Gastrocnemius medialis (tissue), 4 donors: ENCODE results near the gene SQSTM1.

Experiments used
- POLR2A ChIP-seq, 2 donors: fragments of 450-650 bp; IDR thresholded peaks; one replicate each; pipeline ENCODE4 v1.6.1; 2017; ENCODE audit warnings: antibody characterized with exemption in 2 of 2, mild to moderate bottlenecking in 2 of 2, moderate library complexity in 2 of 2
- TF ChIP-seq, protein P1 (sequence below), 5 experiments: fragments of 450-650 bp in 3 of 5; fragments of 200-600 bp in 2 of 5; sonication (generic) in 2 of 5; IDR thresholded peaks in 4 of 5; conservative IDR thresholded peaks in 1 of 5; 1 replicate in 4 of 5; 2 replicates in 1 of 5; pipeline ENCODE4 v1.5.1; 2016 to 2019; ENCODE audit warnings: antibody characterized with exemption in 5 of 5, mild to moderate bottlenecking in 3 of 5, moderate library complexity in 3 of 5

DNA sequence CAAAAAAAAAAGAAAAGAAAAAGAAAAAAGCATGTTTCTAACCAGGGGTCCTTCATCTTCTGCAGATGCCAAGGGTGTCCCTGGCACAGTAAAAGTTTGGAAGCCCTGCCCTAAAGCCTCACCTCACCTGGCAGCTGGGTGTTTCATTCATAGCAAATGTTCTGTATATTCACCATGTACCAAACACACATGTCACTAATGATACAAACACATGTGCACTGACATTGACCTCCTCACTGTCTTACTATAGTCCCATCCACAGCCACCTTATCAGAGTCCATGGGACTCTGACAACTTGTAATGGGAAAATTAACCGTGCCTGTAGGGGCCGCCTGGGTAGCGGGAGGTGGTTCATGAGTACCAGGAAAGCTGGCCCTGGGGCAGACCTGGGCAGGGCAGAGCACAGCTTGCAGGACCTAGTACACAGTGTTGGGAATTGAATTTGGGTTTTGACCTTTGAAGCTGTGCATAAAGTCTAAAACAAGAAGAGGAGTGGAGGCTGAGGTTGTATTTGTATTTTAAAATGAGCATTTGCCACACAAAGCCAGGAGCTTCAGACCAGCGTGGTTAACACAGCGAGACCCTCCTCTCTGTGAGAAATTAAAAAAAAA is 7.6 kb upstream of the SQSTM1 start:
- TF ChIP-seq, protein P1, sequence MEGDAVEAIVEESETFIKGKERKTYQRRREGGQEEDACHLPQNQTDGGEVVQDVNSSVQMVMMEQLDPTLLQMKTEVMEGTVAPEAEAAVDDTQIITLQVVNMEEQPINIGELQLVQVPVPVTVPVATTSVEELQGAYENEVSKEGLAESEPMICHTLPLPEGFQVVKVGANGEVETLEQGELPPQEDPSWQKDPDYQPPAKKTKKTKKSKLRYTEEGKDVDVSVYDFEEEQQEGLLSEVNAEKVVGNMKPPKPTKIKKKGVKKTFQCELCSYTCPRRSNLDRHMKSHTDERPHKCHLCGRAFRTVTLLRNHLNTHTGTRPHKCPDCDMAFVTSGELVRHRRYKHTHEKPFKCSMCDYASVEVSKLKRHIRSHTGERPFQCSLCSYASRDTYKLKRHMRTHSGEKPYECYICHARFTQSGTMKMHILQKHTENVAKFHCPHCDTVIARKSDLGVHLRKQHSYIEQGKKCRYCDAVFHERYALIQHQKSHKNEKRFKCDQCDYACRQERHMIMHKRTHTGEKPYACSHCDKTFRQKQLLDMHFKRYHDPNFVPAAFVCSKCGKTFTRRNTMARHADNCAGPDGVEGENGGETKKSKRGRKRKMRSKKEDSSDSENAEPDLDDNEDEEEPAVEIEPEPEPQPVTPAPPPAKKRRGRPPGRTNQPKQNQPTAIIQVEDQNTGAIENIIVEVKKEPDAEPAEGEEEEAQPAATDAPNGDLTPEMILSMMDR (IDR thresholded peaks at IDR 0.05 in 4 of 5, conservative IDR thresholded peaks at IDR 0.05 in 1 of 5), result no peak
- TF ChIP-seq POLR2A (IDR thresholded peaks at IDR 0.05), result no peak
